Stimulated activated CD8-positive, alpha-beta memory T cell treated with anti-CD3 and anti-CD28 coated beads, Interleukin-12 subunit alpha, Interleukin-12 subunit beta, amount 100 ng/mL, for 4 hours (primary cell): Measurements from ENCODE around the gene GALNT9.

Experiments used
- DNase-seq: peaks from one replicate; pipeline ENCODE4 v3.0.0-alpha.2; 2020; ENCODE audit warnings: low read depth

The GALNT9 gene

GRCh38 chr12:132211816-132212215 lies 117.6 kb downstream of the GALNT9 start:
- DNase-seq: no peak

DNA sequence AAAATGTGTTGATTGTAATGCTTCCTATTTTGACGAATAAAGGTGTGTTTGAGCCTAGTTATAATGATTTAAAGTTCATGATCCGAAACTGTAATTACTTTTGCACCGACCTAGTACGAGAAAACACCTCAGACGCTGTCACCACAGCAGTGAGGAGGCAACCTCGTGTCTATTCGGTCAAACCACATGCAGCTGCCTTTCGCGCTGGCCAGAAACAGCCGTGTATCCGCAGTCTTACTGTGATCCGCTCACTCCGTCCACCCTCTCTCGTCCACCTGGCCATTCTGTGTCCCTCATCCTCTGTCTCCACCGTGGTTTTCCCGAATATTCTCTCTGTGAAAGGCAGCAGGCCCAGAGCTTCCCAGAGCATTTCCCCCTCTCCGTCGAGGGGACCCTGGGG lies 118.1 kb downstream of the GALNT9 start:
- DNase-seq: no peak

- no peak for DNase-seq
These were observed 119.0 kb downstream of the GALNT9 start for GRCh38 chr12:132210223-132211055.

- no peak for DNase-seq
These were observed 119.7 kb downstream of the GALNT9 start for GRCh38 chr12:132209619-132210222.

- no peak for DNase-seq
These were observed 121.1 kb downstream of the GALNT9 start for GRCh38 chr12:132208153-132208823.

GRCh38 chr12:132207083-132207775 lies 122.2 kb downstream of the GALNT9 start:
- no peak for DNase-seq

DNA sequence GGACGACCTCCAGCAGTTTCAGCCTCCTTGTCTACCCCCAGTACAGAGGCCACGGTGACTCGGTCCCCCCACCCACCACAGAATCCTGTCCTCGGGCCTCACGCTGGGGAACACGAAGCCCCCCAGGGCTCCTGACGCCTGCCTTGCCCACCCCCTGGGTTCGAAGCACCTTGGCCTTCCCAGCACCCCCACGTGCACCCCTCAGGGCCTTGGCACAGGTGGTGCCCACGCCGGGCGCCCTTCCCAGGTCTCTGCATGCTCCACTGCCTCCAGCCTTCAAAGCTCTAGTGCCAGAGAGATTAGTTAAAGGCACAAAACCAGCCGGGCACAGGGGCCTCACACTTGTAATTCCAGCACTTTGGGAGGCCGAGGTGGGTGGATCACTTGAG lies 123.3 kb downstream of the GALNT9 start:
- DNase-seq: no peak

- DNase-seq: no peak
These were observed 123.9 kb downstream of the GALNT9 start for GRCh38 chr12:132205271-132206045.

DNA sequence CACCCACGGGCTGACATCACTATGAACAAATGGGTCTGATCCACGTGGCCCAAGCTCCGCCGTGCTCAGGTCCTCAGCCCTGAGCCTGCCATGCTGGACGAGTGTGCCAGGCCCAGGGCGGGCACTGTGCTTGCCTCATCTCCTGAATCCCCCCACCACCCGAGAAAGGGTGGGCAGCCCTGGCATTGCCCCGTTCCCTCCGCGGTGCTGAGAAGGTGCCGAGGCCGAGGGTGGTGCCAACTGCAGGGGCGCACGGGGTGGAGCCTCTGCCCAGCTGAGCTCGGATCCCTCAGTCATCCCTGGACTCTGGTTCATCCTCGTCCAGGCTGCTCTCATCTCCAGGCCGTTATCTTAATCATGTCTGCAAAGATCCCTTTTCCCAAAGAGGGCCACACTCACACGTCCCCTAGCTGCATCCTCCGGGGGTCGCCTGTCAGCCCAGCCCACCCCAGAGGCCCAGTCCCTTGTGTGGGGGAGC lies 124.6 kb downstream of the GALNT9 start:
- DNase-seq: no peak

DNA sequence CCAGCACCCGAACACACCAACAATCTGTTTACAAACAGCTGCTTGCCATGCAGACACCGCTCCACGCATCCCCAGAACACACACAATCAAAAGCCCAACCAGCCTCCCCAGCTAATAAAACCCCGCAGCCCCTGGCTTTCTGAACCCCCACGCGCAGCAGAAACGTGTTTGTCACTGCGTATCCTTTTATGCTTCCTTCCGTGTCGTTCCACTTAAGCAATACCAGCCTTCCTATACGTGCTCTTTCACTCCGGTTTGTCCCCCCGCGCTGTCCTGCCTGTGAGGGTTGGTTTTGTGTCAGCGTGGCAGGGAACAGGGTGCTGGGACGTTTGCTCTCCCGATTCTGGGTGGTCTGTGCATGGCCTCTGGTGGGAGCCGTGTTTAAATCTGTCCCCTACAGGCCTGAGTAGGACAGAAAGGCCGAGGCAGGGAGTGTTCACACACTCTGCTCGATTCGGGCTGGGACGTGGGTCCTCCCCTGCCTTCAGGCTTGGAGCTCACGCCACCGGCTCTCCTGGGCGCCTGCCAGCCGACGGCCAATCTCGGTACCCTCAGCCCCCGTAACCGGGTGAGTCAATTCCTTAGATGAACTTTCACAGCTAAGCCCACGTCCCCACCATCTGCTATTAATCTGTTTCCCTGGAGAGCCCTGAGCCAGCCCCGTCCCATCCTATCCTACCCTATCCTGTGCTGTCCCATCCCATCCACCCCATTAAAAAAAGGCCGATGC lies 125.2 kb downstream of the GALNT9 start:
- DNase-seq: no peak

DNA sequence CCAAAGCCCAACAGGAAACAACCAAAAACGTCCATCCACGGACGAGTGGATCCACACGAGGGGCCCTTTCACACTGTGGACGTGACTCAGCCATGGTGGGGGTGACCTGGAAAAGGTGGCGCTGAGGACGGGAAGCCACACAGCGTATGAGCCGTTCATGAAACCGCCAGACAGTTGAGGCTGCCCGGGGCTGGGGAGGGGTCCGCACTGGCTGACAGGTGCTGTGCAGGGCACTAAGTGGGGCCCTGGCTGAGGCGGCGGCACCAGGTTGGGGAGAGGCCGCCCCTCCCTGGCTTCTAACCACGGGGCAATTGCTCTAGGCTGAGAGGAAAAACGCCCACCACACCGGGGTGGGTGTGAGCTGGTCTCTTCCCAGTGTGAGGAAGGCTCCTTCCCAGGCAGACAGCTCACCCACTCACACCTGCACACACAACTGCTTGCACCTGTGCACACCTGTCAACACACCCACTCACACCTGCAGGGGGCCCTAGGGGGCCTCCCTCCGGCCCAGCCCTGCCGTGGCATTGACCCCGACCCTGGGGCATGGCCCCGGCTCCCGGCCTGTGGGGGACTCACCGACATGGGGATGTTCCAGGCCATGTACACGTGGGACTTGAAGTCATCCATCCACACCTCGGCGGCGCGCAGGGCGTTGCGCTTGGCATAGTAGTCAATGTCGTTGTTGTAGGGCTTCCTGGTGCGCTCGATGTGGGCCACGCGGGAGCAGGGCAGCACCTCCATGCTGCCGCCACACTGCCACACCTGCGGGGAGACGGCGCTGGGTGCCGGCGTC lies 126.3 kb downstream of the GALNT9 start:
- no peak for DNase-seq

DNA sequence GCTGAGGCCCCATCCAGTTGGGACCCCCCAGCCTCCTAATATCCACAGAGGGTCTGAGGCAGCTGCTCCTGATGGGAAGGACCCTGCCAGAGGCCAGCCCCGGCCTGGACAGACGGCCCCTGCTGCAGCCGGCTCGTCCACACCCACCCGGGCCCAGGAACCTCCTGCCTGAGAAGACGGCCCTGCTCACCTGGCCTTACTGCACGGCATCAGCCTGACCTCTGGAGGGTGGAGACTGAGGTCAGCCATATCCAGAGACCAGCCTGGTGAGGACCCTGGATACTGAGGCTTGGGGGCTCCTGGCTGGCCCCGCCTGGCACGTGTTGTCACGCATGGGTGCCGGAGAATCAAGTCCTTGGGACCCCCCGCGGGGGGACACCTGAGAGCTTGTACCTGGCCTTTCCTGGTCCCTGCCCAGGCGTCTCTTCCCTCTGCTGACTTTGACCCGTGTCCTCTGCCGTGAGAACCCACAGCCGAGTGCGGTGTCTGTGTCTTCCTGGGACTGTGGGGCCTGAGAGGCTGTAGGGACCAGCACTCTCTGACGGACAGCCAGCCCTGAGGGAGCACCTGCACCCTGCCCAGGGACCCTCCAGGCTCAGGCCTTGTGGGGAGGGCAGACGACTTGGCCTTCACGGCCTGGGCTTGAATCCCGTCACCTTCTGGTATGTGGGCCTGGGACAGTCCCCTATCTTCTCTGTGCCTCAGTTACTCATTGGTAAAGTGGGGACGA lies 127.8 kb downstream of the GALNT9 start:
- no peak for DNase-seq

- DNase-seq: no peak
These were observed 128.6 kb downstream of the GALNT9 start for GRCh38 chr12:132200800-132201199.

GRCh38 chr12:132199526-132200319 lies 129.7 kb downstream of the GALNT9 start:
- no peak for DNase-seq

DNA sequence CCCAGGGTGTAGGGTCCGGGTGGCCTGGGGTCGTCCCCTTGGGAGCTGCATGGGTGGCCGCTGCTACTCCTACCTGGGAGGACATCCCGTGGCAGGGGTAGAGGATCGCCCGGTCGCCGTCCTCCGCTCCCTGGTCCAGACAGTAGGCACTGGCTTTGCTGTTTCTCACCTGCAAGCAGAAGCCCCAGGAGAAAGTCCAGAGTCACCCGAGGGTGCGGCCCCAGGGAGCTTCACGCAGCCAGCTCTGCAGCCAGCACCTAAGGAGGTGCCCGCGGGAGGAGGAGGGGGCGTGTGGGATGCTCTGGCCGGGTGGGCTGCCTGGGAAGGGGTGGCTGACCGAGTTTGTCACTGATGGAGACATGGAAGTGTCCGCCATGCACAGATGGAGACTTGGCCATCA lies 130.3 kb downstream of the GALNT9 start:
- no peak for DNase-seq

DNA sequence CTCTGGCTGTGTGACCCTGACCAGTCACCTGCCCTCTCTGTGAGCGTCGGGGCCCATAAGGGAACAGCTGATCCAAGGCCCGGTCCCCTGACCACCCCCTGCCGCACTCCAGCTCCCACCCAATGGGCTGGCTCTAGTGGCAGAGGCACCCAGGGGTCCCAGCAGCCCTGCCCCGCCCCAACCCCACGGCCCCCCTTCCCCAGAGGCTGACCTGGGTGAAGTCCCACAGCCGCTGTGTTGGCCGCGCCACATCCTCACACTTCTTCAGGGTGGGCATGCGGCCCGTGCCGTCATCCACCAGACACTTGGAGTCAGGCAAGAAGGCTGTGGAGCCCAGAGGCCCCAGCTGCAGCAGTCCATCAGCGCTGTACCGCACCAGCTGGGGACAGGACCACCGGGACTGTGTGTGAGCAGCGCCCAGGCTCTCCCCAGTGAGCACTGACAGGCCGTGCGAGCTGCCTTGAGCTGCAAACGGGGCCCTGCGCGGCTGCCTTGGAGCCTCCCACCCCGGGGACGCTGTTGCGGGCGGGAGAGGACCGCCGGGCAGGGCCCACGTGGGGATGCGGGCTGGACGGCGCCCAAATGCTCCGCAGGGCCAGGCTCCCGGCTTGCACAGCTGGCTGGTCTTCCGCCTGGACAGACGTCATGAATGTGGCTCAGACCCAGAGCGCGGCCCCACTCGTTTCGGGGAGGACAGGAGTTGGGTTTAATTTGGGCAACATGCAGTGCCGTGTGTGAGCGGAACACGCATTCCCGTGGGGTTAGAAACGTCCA lies 131.6 kb downstream of the GALNT9 start:
- no peak for DNase-seq

- no peak for DNase-seq
These were observed 132.5 kb downstream of the GALNT9 start for GRCh38 chr12:132196873-132197390.
